Spleen (tissue), 11 donors: ENCODE measurements around the gene KDM5B. TPM values are rescaled to one million over a fixed set of nuclear protein-coding genes. Genes with fewer than 3 reads are reported as not detected.

ENCODE experiments used
- DNase-seq: peaks from one replicate; pipeline ENCODE4 v3.0.0-alpha.2; 2020
- H3K27ac ChIP-seq, 8 donors: fragments of 200-600 bp; sonication (generic) in 7 of 8; 1 replicate in 4 of 8; 2 replicates in 4 of 8; pipeline versions ENCODE4 v1.5.0 to v1.8.0; 2016 to 2021; ENCODE audit warnings: inconsistent platforms in 4 of 8, mild to moderate bottlenecking in 4 of 8, moderate library complexity in 1 of 8
- H3K27me3 ChIP-seq, 7 donors: fragments of 200-600 bp; sonication (generic) in 6 of 7; replicated peaks in 1 of 7; 1 replicate in 4 of 7; 2 replicates in 3 of 7; pipeline versions ENCODE4 v1.5.0 to v1.8.0; 2016 to 2021; ENCODE audit warnings: inconsistent platforms in 3 of 7, mild to moderate bottlenecking in 1 of 7
- H3K36me3 ChIP-seq, 6 donors: fragments of 200-600 bp; sonication (generic) in 5 of 6; 1 replicate in 4 of 6; 2 replicates in 2 of 6; pipeline versions ENCODE4 v1.5.0 to v1.8.0; 2016 to 2021; ENCODE audit warnings: inconsistent platforms in 2 of 6
- H3K4me1 ChIP-seq, 6 donors: fragments of 200-600 bp; sonication (generic) in 5 of 6; 1 replicate in 3 of 6; 2 replicates in 3 of 6; pipeline versions ENCODE4 v1.5.0 to v1.8.0; 2016 to 2021; ENCODE audit warnings: inconsistent platforms in 3 of 6
- H3K4me3 ChIP-seq, 8 donors: fragments of 200-600 bp; sonication (generic) in 7 of 8; 1 replicate in 4 of 8; 2 replicates in 4 of 8; pipeline versions ENCODE4 v1.5.0 to v1.8.0; 2016 to 2021; ENCODE audit warnings: inconsistent platforms in 4 of 8, mild to moderate bottlenecking in 4 of 8, moderate library complexity in 2 of 8
- H3K9me3 ChIP-seq, 8 donors: fragments of 200-600 bp; sonication (generic) in 7 of 8; 1 replicate in 4 of 8; 2 replicates in 4 of 8; pipeline versions ENCODE4 v1.5.0 to v1.8.0; 2016 to 2021; ENCODE audit warnings: inconsistent platforms in 4 of 8
- CTCF ChIP-seq, 11 experiments: fragments of 200-600 bp in 7 of 11; fragments of 450-650 bp in 4 of 11; sonication (generic) in 4 of 11; IDR thresholded peaks in 8 of 11; conservative IDR thresholded peaks in 3 of 11; 1 replicate in 7 of 11; 2 replicates in 4 of 11; pipeline versions ENCODE4 v1.4.0 to v1.8.0; 2016 to 2021; ENCODE audit warnings: antibody characterized with exemption in 11 of 11, inconsistent platforms in 4 of 11, mild to moderate bottlenecking in 1 of 11
- POLR2A ChIP-seq, 3 donors: fragments of 450-650 bp; IDR thresholded peaks; one replicate each; pipeline ENCODE4 v1.5.1; 2017; ENCODE audit warnings: antibody characterized with exemption in 3 of 3, mild to moderate bottlenecking in 1 of 3
- POLR2AphosphoS5 ChIP-seq, 3 donors: sonication (generic); formaldehyde crosslinking; IDR thresholded peaks; one replicate each; pipeline ENCODE4 v1.5.1; 2017; ENCODE audit warnings: antibody characterized with exemption in 3 of 3
- WGBS, 5 donors: extraction: QIAGEN DNeasy Blood & Tissue Kit in 3 of 5; methylation state at CpG; one replicate each; pipeline versions ENCODE4 v1.1.5 to v1.1.7; 2013 to 2018; 5-methylcytosine and 5-hydroxymethylcytosine counted together
- intact Hi-C: fragments of 100-400 bp; cut with DNase I; formaldehyde crosslinking; loops from one replicate; pipeline ENCODE4 v1.15.0; 2023; ENCODE audit warnings: low total_unique reads
- polyA plus RNA-seq, 3 donors: library from polyadenylated mRNA; stranded (reverse); fragments of 200-250 nt; gene quantifications; one replicate each; pipeline ENCODE4 v1.2.1, GENCODE V29; 2013
- small RNA-seq, 4 donors: library from RNA; depleted of rRNA; stranded (forward); fragments of <200 nt; gene quantifications; one replicate each; pipeline ENCODE3, GENCODE V24; 2016
- total RNA-seq, 7 donors: library from RNA; depleted of rRNA in 3 of 7; stranded (reverse); fragments of >200 nt in 3 of 7; fragmentation: NEBNext Ultra II Directional in 4 of 7; extraction: Animal tissue kit (Norgen Biotek cat#: 25700) in 4 of 7; gene quantifications; one replicate each; pipeline versions ENCODE4 v1.1.0 to v1.2.1, GENCODE V29; 2016 to 2021
- donor health status: healthy with polysubstance abuse.
- donor health status: DM: no; HTN: no; CAD: no; lungs with moderate emphysema.
- donor health status: DM: no; HTN: no; CAD: no.
- donor health status: Bipolar disorder and iron deficiency.
- donor health status: healthy.
- donor health status: DM: no; HTN: no; CAD: no.
- donor health status: DM: yes; HTN: yes; CAD: no.

Gene KDM5B
- total and polyA plus RNA-seq, 10 donors = 7.7 to 71.9 (median 52.3) TPM

- peaks cover 0 to 37% (median 10%) of the 10 kb centered on the region in 7 donors for H3K27me3 ChIP-seq
- no peak overlapping the region for H3K27ac ChIP-seq
- no peak for DNase-seq
- no peaks in the 10 kb centered on the region for H3K36me3 ChIP-seq
- TF ChIP-seq POLR2A (IDR thresholded peaks at IDR 0.05) (no peak), CTCF (IDR thresholded peaks at IDR 0.05 in 8 of 11, conservative IDR thresholded peaks at IDR 0.05 in 3 of 11) (no peak), POLR2AphosphoS5 (IDR thresholded peaks at IDR 0.05) (no peak)
- no peak overlapping the region for H3K4me3 ChIP-seq
- H3K4me1 ChIP-seq = no peaks in the 10 kb centered on the region
- WGBS, 5 donors = 79 to 92% (median 87%) methylated on average over 2 of the region's 2 CpGs
- H3K9me3 ChIP-seq = peaks cover 0 to 14% (median 9%) of the 10 kb centered on the region in 8 donors
- intact Hi-C loops = no loop called here
These were observed 130.8 kb downstream of the KDM5B start for GRCh38 chr1:202677433-202677832.

Small RNA genes within 50 kb of the gene (small RNA-seq; reads per million reads assigned to genes)
- 0 reads per million in 4 donors for gene AC098934.3

Other genes with a start within 250 kb of the KDM5B start
- under 1 TPM in 4 of 7 donors, not detected in 3; 0.03 to 0.14 (median 0.08) TPM for gene SYT2, start 98.0 kb downstream of the KDM5B start, total RNA-seq
- under 1 TPM; under 0.01 to 0.02 (median under 0.01) TPM for gene SYT2, start 98.0 kb downstream of the KDM5B start, polyA plus RNA-seq
- gene PCAT6, start 2.5 kb upstream of the KDM5B start, total RNA-seq = 1 to 10 TPM in 1 of 7 donors, under 1 TPM in 3, not detected in 3; 0.81 to 1.3 (median 0.84) TPM
- 1 to 10 TPM; 1.3 to 2.4 (median 1.6) TPM for gene PCAT6, start 2.5 kb upstream of the KDM5B start, polyA plus RNA-seq
- 10 to 100 TPM in 3 of 7 donors, 1 to 10 TPM in 4; 8.4 to 11.5 (median 9.2) TPM for gene RABIF, start 80.7 kb upstream of the KDM5B start, total RNA-seq
- 1 to 10 TPM; 5.9 to 9.4 (median 7.6) TPM for gene RABIF, start 80.7 kb upstream of the KDM5B start, polyA plus RNA-seq
- gene KLHL12, start 118.8 kb upstream of the KDM5B start, total RNA-seq = 10 to 100 TPM; 20.6 to 35.4 (median 24.6) TPM
- gene KLHL12, start 118.8 kb upstream of the KDM5B start, polyA plus RNA-seq = 10 to 100 TPM; 14.8 to 16.0 (median 15.8) TPM
- gene ADIPOR1, start 149.9 kb upstream of the KDM5B start, total RNA-seq = 100 to 1,000 TPM in 5 of 7 donors, 10 to 100 TPM in 2; 90.9 to 167 (median 128) TPM
- gene ADIPOR1, start 149.9 kb upstream of the KDM5B start, polyA plus RNA-seq = 10 to 100 TPM; 34.0 to 57.6 (median 39.7) TPM
- 10 to 100 TPM; 41.1 to 60.5 (median 51.4) TPM for gene CYB5R1, start 158.8 kb upstream of the KDM5B start, total RNA-seq
- 10 to 100 TPM; 26.2 to 29.9 (median 28.9) TPM for gene CYB5R1, start 158.8 kb upstream of the KDM5B start, polyA plus RNA-seq
- 10 to 100 TPM; 47.6 to 61.9 (median 55.8) TPM for gene TMEM183A, start 199.0 kb upstream of the KDM5B start, total RNA-seq
- 10 to 100 TPM; 30.3 to 40.7 (median 35.1) TPM for gene TMEM183A, start 199.0 kb upstream of the KDM5B start, polyA plus RNA-seq
- gene PPFIA4, start 218.1 kb upstream of the KDM5B start, total RNA-seq = 10 to 100 TPM in 2 of 7 donors, 1 to 10 TPM in 5; 2.5 to 12.0 (median 6.6) TPM
- 1 to 10 TPM in 1 of 3 donors, under 1 TPM in 2; 0.21 to 2.2 (median 0.52) TPM for gene PPFIA4, start 218.1 kb upstream of the KDM5B start, polyA plus RNA-seq